Activated naive CD4-positive, alpha-beta T cell treated with anti-CD3 and anti-CD28 coated beads, Interleukin-2, amount 50 U/mL, for 72 hours (primary cell): ENCODE data around the gene TNFRSF19. TPM values are rescaled to one million over a fixed set of nuclear protein-coding genes. Genes with fewer than 3 reads are reported as not detected.

ENCODE experiments used
- ATAC-seq, 2 donors: fragments of 150-1000 bp; cut with Tn5 transposase; 2 replicates each; pipeline ENCODE4 v1.10.0; 2021; ENCODE audit warnings: mild to moderate bottlenecking in 2 of 2, moderate library complexity in 2 of 2
- DNase-seq, 2 donors: peaks; one replicate each; pipeline ENCODE4 v3.0.0; 2021 to 2022; ENCODE audit warnings: low spot score in 2 of 2
- H3K27ac Mint-ChIP-seq, 2 donors: one replicate each; pipeline ENCODE4 v1.8.0; 2022; ENCODE audit warnings: mild to moderate bottlenecking in 2 of 2, mixed read lengths in 2 of 2
- H3K36me3 Mint-ChIP-seq, 2 donors: one replicate each; pipeline ENCODE4 v1.8.0; 2022; ENCODE audit warnings: mixed read lengths in 2 of 2
- H3K9me3 Mint-ChIP-seq, 2 donors: one replicate each; pipeline ENCODE4 v1.8.0; 2022; ENCODE audit warnings: mixed read lengths in 2 of 2
- total RNA-seq, 2 donors: library from RNA; stranded (reverse); gene quantifications; one replicate each; pipeline ENCODE4 v1.2.3, GENCODE V29; 2022

The TNFRSF19 gene
- total RNA-seq, 2 donors from 2014 or later = not detected

- Mint-ChIP-seq H3K36me3 (no peaks in the 10 kb centered on the region), H3K27ac (peak overlapping the region in 1 of 2 donors; percentile 47), H3K9me3 (no peaks in the 10 kb centered on the region)
- ATAC-seq = no peak
- DNase-seq = no peak
These were observed 154.2 kb downstream of the TNFRSF19 start for GRCh38 chr13:23724196-23724970.

Other genes with a start within 250 kb of the TNFRSF19 start
- gene SACS, start 136.7 kb upstream of the TNFRSF19 start, total RNA-seq = 10 to 100 TPM; 31.5 to 33.4 TPM